HG02973 (cell line): Measurements from ENCODE around the gene RPIA.
"Not testable (repeated sequence)": the region's sequence is repeated elsewhere in the genome, so short reads cannot be mapped to it uniquely, and the experiment has no call there.

Source experiments
- ATAC-seq: cut with Tn5 transposase; IDR thresholded peaks from one replicate; pipeline ENCODE4 v1.9.1; 2021; ENCODE audit warnings: moderate library complexity; ENCODE audit not compliant: unreplicated experiment

RPIA gene

GRCh38 chr2:88765889-88766481, 74.5 kb downstream of the RPIA start:
- ATAC-seq, result not testable (repeated sequence)

- ATAC-seq, result no peak
Measured at GRCh38 chr2:88770016-88770415, 78.5 kb downstream of the RPIA start.

GRCh38 chr2:88773233-88774028, 82.0 kb downstream of the RPIA start:
- not testable (repeated sequence) for ATAC-seq

GRCh38 chr2:88789213-88789612, 97.7 kb downstream of the RPIA start:
- ATAC-seq, result not testable (repeated sequence)

GRCh38 chr2:88795932-88796331, 104.5 kb downstream of the RPIA start:
- ATAC-seq, result not testable (repeated sequence)

- ATAC-seq, result not testable (repeated sequence)
Measured at GRCh38 chr2:88796523-88796922, 105.0 kb downstream of the RPIA start.

GRCh38 chr2:88797164-88797563, 105.7 kb downstream of the RPIA start:
- ATAC-seq, result not testable (repeated sequence)
